Measurements from ENCODE around the gene PNPLA7.
"Not testable (repeated sequence)": the region's sequence is repeated elsewhere in the genome, so short reads cannot be mapped to it uniquely, and the experiment has no call there.

Gene PNPLA7

DNA sequence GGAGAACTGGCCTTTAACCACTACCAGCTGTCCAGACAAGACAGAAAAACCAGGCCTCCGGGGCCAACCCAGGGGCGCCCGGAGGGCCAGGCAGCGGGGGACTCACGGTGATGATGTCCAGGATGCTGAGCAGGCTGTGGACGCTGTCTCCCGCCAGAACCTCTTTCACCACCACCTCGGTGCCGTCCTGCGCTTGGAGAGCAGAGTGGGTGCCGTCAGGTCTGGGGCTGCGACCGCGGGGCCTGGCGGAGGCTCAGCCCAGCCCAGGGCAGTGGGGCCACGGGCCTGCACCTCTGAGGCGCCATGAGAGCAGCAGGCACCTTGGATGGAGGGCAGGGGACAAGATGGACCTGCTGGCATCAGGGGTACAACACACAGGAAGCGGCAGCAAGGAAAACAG, 9.7 kb downstream of the PNPLA7 start:
- no peak for DNase-seq (ENCODE audit: low spot score)

DNA sequence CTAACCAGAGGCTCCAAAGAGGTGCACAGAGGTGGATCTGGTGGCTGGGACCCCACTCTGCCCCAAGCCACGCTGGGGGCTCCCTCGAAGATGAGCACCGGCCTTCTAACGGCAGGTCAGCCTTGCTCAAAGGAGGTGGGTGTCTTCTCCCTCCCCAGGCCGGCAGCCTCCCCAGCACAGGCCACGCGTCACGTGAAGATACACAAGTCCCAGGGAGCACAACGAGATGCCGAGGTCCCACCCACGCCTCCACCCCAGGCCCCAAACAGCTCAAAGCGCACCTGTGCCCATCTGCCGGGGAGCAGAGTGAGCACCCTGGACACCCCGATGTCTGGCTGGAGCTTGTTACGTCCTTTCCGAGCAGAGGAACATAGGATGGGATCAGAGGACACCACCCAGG, 12.1 kb downstream of the PNPLA7 start:
- DNase-seq (ENCODE audit: low spot score), result no peak

- DNase-seq (ENCODE audit: low spot score), result not testable (repeated sequence)
Measured at GRCh38 chr9:137536594-137537131, 13.5 kb downstream of the PNPLA7 start.

GRCh38 chr9:137535120-137535428, 15.1 kb downstream of the PNPLA7 start:
- DNase-seq (ENCODE audit: low spot score), result no peak

GRCh38 chr9:137534256-137535119, 15.7 kb downstream of the PNPLA7 start:
- DNase-seq (ENCODE audit: low spot score), result peak; percentile 80

DNA sequence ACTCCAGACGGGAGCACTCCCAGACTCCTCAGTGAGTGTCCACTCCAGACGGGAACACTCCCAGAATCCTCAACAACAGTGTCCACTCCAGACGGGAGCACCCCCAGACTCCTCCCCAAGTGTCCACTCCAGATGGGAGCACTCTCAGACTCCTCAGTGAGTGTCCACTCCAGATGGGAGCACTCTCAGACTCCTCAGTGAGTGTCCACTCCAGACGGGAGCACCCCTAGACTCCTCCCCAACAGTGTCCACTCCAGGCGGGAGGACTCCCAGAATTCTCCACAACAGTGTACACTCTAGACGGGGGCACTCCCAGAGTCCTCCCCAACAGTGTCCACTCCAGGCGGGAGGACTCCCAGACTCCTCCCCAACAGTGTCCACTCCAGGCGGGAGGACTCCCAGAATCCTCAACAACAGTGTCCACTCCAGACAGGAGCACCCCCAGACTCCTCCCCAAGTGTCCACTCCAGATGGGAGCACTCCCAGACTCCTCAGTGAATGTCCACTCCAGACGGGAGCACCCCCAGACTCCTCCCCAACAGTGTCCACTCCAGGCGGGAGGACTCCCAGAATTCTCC, 17.2 kb downstream of the PNPLA7 start:
- not testable (repeated sequence) for DNase-seq (ENCODE audit: low spot score)

DNA sequence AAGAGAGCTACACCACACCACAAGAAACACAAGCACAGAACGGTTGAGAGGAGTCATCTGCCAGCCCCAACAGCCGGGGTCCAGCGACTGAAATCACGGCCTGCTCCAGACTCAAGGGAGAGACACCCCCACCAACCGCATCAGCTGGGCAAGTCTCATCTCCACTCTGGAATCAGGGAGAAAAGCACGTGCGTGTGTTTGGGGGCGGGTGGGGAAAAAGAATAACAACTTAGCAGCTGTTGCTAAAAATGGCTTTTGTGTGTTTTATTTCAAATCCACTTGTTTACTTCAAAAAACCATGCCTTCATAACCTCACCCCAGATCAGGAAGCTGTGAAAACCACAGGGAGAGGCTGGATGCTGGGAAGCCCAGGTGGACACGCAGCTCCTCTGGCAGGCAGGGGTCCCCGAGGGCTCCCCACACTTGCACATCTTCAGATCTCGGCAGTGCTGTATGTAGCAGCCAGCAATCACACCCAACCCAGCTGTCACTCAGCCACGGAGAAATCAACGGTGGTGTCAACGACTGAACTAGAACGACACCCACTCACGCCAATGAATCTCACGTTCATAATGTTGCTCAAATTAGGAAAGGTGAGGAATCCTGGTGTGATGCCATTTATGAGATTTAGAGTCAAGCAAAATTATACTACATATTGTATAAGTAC, 19.0 kb downstream of the PNPLA7 start:
- no peak for DNase-seq (ENCODE audit: low spot score)

- no peak for DNase-seq (ENCODE audit: low spot score)
Measured at GRCh38 chr9:137530331-137530730, 19.9 kb downstream of the PNPLA7 start.

DNA sequence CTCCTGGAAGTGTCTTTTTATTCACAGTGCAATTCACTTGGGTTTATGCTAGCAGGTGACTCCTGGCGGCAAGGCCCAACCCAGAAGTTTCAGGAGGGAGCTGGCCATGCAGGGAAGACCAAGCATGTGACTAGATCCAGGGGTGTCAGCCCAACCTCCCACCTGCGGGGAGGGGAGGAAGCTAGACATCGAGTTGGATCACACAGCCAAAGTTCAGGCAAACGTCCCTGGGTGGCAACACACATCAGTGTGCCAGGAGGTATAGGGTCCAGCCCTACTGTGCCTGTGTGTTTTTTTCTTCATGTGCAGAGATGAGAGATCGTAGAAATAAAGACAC, 25.3 kb downstream of the PNPLA7 start:
- DNase-seq (ENCODE audit: low spot score), result no peak

DNA sequence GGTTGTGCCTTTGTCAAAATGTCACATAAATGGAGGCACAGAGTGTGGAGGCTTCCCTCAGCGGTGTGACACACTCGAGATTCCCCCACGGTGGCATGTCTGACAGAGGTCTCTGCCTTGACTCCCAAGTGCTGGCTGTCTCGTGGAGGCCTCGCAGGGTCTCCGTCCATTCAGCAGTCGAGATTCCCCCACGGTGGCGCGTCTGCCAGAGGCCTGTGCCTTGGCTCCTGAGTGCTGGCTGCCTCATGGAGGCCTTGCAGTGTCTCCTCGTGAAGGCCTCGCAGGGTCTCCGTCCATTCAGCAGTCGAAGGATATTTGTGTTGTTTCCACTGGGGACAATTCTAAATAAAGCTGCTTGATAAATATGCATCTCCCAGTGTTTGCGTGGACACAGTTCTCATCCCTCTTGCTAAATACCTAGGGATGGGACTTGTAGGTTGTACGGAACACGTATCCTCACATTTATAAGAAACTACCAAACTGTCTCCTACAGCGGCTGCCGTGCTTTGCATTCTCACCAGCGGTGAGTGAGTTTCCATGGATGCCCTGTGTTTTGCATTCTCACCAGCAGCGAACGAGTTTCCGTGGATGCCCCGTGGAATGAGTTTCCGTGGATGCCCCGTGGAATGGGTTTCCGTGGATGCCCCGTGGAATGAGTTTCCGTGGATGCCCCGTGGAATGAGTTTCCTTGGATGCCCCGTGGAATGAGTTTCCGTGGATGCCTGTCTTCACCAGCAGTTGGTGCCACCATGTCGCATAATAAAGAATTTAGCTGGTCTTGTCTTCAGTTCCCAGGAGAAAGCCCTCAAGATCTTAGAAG, 25.8 kb downstream of the PNPLA7 start:
- no peak for DNase-seq (ENCODE audit: low spot score)

DNA sequence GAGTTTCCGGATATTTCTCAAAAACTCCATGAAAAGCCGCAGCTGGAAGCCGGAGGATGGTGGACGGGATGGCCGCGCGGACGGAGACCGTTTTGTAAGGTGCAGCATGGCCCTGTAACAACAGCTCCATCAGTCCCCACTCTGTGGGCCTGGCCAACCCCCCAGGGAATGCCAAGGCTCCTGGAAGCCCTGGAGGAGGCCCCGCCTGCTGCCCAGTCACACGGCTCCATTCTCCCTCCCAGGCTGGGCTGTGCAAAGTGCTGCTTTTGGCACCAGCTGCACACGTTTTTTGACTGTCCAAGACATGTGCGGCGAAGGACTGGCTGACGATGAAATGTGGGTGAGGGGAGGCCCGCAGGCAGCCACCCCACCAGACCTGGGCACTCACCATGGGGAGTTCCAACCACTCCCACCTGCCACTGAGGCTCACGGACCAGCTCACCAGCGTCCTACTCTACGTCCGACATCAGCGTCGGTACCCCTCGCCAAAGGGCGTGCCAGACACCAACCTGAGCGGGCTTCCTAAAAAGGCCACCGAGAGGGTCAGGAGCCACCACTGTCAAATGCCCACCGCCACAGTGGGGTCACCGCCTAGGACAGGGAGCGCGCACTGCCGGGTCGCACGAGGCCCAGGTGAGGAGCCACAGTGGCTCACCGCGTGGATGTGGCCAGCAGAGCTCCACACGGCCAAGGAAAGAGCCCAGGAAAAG, 27.3 kb downstream of the PNPLA7 start:
- no peak for DNase-seq (ENCODE audit: low spot score)

- DNase-seq (ENCODE audit: low spot score), result no peak
Measured at GRCh38 chr9:137521405-137521985, 28.7 kb downstream of the PNPLA7 start.

- no peak for DNase-seq (ENCODE audit: low spot score)
Measured at GRCh38 chr9:137520614-137521404, 29.4 kb downstream of the PNPLA7 start.

GRCh38 chr9:137519553-137519952, 30.6 kb downstream of the PNPLA7 start:
- no peak for DNase-seq (ENCODE audit: low spot score)

GRCh38 chr9:137518661-137519459, 31.3 kb downstream of the PNPLA7 start:
- DNase-seq (ENCODE audit: low spot score), result not testable (repeated sequence)

- no peak for DNase-seq (ENCODE audit: low spot score)
Measured at GRCh38 chr9:137516144-137516917, 33.9 kb downstream of the PNPLA7 start.

DNA sequence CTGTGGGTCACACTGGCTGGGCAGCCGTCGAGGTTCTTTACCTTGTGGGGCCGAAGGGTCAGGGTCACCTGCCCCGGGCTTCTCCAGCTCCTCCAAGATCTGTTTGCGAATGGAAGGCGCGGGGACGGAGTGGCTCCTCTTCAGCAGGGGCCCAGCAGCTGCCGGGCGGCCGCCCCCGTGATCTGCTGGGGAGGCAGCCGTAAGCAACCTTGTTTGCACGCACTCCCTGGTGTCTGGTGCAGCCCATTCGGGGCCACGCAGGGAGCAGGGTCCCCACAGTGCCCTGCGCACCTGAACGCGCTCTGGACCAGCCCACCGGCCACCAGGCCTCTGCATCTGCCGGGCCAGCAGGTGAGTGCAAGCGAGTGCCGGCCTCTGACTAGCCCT, 34.9 kb downstream of the PNPLA7 start:
- DNase-seq (ENCODE audit: low spot score), result no peak

DNA sequence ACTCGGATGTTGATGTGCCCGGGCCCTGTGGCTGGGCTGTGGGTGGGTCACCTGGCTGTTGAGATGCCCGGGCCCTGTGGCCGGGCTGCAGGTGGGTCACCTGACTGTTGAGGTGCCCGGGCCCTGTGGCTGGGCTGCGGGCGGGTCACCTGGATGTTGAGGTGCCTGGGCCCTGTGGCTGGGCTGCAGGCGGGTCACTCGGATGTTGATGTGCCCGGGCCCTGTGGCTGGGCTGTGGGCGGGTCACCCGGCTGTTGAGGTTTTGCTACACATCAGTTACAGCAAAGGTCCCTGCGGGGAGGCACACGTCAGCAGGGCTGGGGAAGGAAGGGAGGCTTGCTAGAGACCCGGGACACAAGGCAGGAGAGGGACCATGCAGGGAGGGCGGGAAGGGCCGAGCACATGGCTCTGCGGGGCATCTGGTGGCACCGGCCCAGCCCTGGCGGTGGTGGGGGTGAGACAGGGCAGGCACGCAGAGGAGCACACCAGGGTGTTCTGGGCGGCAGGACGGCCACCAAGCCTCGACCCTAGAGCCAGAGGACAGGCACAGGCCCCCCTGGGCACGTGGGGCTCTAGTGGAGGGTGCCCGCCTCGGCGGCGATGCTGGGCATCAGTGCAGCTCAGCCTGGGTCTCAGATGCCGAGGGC, 35.4 kb downstream of the PNPLA7 start:
- no peak for DNase-seq (ENCODE audit: low spot score)

Data from AG20443 (cell line).